HUES64 (cell line): Measurements from ENCODE around the gene GRAMD1B.
"Not testable (repeated sequence)": the region's sequence is repeated elsewhere in the genome, so short reads cannot be mapped to it uniquely, and the experiment has no call there.

Experiments used
- H3K27ac ChIP-seq: 2 replicates; pipeline ENCODE4 v1.7.0; 2013; ENCODE audit warnings: low read depth, low read length, inconsistent platforms
- H3K27me3 ChIP-seq: 2 replicates; pipeline ENCODE4 v1.6.1; 2013; ENCODE audit warnings: mild to moderate bottlenecking, low read length; ENCODE audit not compliant: insufficient read depth
- H3K36me3 ChIP-seq: 2 replicates; pipeline ENCODE4 v1.6.1; 2013; ENCODE audit warnings: mild to moderate bottlenecking, low read length; ENCODE audit not compliant: insufficient read depth
- H3K4me1 ChIP-seq: 2 replicates; pipeline ENCODE4 v1.6.1; 2013; ENCODE audit warnings: mild to moderate bottlenecking, low read length, moderate library complexity; ENCODE audit not compliant: insufficient read depth
- H3K4me3 ChIP-seq: 2 replicates; pipeline ENCODE4 v1.5.1; 2013; ENCODE audit warnings: mild to moderate bottlenecking, low read length, moderate library complexity
- H3K9ac ChIP-seq: 2 replicates; pipeline ENCODE4 v1.6.1; 2013; ENCODE audit warnings: mild to moderate bottlenecking, low read depth, low read length
- H3K9me3 ChIP-seq: 2 replicates; pipeline ENCODE4 v1.6.1; 2013; ENCODE audit warnings: low read depth, low read length; ENCODE audit not compliant: insufficient read depth
- WGBS: fragments of 150-250, 120-280 bp; methylation state at CpG from one replicate; pipeline ENCODE4 v1.1.7; 2013; ENCODE audit warnings: missing lambda C conversion rate; 5-methylcytosine and 5-hydroxymethylcytosine counted together

The GRAMD1B gene

GRCh38 chr11:123494195-123495050 lies 64.4 kb downstream of the GRAMD1B start:
- H3K4me1 ChIP-seq = peaks cover 45% of the 10 kb centered on the region
- peak overlapping the region; percentile 3; the same call in 1 of the 2 replicates for H3K4me3 ChIP-seq
- no peaks in the 10 kb centered on the region for H3K27me3 ChIP-seq
- no peaks in the 10 kb centered on the region for H3K9me3 ChIP-seq
- no peaks in the 10 kb centered on the region for H3K36me3 ChIP-seq
- WGBS = 42% methylated on average over 6 of the region's 6 CpGs
- peak overlapping the region; percentile 79 for H3K27ac ChIP-seq
- peak overlapping the region; percentile 37; the same call in 1 of the 2 replicates for H3K9ac ChIP-seq

DNA sequence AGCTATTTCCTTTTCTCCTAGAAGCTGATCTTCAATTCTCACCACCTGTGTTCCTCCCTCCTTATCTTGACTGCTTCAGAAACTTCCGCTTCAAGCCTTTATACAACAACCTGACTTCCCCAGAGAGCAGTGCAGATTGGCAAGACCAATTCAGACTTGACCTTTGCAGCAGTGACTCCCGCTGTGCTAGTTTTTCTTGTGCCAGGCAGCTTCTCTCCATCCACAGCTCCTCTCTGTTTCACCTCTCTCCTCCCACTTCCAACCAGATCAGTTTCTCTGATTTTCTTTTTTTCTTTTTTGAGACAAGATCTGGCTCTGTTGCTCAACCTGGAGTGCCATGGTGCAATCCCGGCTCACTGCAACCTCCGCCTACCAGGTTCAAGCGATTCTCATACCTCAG lies 74.3 kb downstream of the GRAMD1B start:
- Histone ChIP-seq H3K9me3 (no peaks in the 10 kb centered on the region), H3K27me3 (no peaks in the 10 kb centered on the region), H3K4me1 (peaks cover 19% of the 10 kb centered on the region), H3K27ac (no peak overlapping the region), H3K9ac (no peak overlapping the region), H3K4me3 (no peak overlapping the region), H3K36me3 (no peaks in the 10 kb centered on the region)
- 89% methylated on average over 5 of the region's 5 CpGs for WGBS

DNA sequence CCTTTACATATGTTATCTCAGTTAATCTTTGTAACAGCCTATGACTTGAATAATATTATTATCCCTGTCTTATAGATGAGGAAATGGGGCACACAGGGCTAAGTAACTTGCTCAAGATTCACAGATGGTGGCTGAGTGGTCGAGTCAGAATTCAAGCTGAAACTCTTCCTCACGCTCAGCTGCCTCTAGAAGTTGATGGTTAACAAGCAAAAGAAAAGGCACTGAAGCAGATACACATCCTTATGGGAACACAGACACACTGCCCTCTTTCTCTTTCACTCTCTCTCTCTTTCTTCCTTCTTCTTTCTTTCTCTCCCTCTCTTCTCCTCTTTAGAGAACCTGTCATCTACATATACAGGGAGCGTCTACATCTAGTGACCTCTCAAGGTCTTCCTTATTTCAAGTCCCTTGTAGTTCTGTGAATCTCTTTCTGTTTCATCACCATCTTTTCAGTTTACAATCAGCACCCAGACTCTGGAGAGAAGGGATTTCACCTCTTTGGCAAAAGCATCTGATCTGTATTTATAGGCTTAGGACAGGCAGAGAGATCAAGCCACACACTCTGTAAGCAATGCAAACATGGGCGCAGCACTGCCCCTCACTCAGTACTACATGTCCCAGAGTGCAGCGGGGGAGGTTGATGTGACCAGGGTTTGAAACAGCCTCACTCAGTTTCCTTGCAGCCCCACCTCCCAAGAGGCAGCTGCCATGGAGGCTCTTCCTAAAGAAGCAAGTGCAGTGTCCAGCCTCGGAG lies 75.7 kb downstream of the GRAMD1B start:
- Histone ChIP-seq H3K4me3 (no peak overlapping the region), H3K9ac (no peak overlapping the region), H3K36me3 (no peaks in the 10 kb centered on the region), H3K27ac (no peak overlapping the region), H3K4me1 (peaks cover 28% of the 10 kb centered on the region), H3K27me3 (no peaks in the 10 kb centered on the region), H3K9me3 (no peaks in the 10 kb centered on the region)
- WGBS = 68% methylated on average over 6 of the region's 6 CpGs

DNA sequence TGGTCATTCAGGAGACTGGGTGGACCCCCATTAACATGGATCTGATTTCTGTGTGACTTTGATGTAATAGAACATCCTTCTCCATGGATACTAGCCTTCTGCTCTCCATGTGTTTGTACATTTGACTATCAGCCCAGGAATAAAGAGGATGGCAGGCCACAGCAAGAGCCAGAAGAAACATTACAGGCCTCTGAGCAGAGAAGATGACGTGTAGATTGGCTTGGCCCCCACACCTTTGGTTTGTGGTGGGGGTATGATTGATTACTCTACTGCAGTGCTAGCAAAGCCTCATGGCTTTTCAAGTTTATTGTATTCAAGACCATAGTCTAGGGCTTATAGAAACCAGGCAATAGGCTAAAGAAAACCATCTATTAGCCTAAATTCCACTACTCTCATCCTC lies 77.0 kb downstream of the GRAMD1B start:
- no peaks in the 10 kb centered on the region for H3K27me3 ChIP-seq
- no peak overlapping the region for H3K4me3 ChIP-seq
- H3K4me1 ChIP-seq = peaks cover 36% of the 10 kb centered on the region
- H3K36me3 ChIP-seq = no peaks in the 10 kb centered on the region
- no peak overlapping the region for H3K27ac ChIP-seq
- no peaks in the 10 kb centered on the region for H3K9me3 ChIP-seq
- no peak overlapping the region for H3K9ac ChIP-seq
- WGBS = 81% methylated on average over 1 of the region's 1 CpG

GRCh38 chr11:123509737-123510578 lies 79.9 kb downstream of the GRAMD1B start:
- Histone ChIP-seq H3K27me3 (no peaks in the 10 kb centered on the region), H3K27ac (no peak overlapping the region), H3K9ac (no peak overlapping the region), H3K4me3 (no peak overlapping the region), H3K4me1 (peaks cover 36% of the 10 kb centered on the region), H3K36me3 (no peaks in the 10 kb centered on the region), H3K9me3 (no peaks in the 10 kb centered on the region)
- 66% methylated on average over 18 of the region's 18 CpGs for WGBS

- H3K27ac ChIP-seq = no peak overlapping the region
- no peaks in the 10 kb centered on the region for H3K36me3 ChIP-seq
- H3K27me3 ChIP-seq = no peaks in the 10 kb centered on the region
- no peaks in the 10 kb centered on the region for H3K9me3 ChIP-seq
- H3K4me1 ChIP-seq = peaks cover 32% of the 10 kb centered on the region
- 93% methylated on average over 13 of the region's 13 CpGs for WGBS
- H3K4me3 ChIP-seq = no peak overlapping the region
- no peak overlapping the region for H3K9ac ChIP-seq
Measured at GRCh38 chr11:123510579-123510905, 80.5 kb downstream of the GRAMD1B start.

DNA sequence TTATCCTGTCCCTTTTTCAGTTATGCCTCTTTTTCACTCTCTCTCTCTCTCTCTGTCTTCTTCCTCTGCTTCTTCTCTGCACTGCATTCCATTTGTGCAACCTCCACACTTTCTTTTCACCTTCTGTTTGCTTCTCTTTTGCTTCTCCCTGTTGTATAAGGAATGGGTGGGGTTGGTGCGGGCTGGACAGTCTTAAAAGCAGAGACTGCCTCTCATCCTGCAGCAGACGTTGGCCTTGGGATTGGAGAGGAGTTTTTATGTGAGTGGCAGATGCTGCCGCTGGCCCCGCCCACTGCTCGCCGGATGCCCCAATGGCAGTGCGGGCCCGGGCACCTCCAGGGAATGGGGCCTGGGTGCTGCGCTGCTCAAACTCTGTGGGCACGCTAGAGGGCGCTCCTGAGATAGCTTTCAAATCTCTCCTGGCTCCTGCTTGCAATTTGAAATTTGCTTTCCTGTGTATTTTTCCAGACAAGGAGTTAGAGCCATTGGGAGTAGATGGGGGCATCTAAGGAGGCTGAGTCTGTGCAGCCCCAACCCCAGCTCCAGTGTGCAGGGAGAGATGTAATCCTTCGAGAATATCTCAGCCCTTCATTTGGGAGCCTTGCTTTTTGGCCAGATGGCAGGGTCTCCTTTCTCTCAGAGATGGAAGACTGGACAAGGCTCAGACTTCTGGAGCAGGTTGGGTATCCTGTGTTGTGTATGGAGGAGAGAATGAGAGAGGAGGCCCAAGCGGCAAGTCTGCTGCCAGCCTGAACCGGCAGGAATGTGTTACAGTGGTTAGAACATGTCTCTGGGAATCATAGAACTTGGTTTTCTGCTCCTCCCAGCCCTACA lies 81.2 kb downstream of the GRAMD1B start:
- Histone ChIP-seq H3K27me3 (no peaks in the 10 kb centered on the region), H3K27ac (no peak overlapping the region), H3K36me3 (no peaks in the 10 kb centered on the region), H3K4me3 (no peak overlapping the region), H3K4me1 (peaks cover 25% of the 10 kb centered on the region), H3K9ac (no peak overlapping the region), H3K9me3 (no peaks in the 10 kb centered on the region)
- 20% methylated on average over 14 of the region's 14 CpGs for WGBS

DNA sequence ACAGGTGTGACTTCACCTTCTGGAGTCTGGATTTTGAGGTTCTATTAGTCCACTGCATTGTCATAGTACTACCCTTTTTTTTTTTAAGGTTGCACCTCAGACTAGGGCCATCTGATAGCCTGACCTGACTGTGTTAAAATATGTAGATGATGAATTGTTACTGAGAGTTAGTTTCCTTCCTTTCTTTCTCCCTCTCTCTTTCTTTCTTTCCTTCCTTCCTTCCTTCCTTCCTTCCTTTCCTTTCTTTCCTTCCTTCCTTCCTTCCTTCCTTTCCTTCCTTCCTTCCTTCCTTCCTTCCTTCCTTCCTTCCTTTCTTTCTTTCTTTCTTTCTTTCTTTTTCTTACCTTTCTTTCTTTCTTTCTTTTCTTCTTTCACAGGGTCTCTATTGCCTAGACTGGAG lies 83.2 kb downstream of the GRAMD1B start:
- H3K9ac ChIP-seq, H3K27me3 ChIP-seq, H3K9me3 ChIP-seq, H3K4me3 ChIP-seq, H3K27ac ChIP-seq, H3K36me3 ChIP-seq: not testable (repeated sequence)
- H3K4me1 ChIP-seq = peaks cover 27% of the 10 kb centered on the region

DNA sequence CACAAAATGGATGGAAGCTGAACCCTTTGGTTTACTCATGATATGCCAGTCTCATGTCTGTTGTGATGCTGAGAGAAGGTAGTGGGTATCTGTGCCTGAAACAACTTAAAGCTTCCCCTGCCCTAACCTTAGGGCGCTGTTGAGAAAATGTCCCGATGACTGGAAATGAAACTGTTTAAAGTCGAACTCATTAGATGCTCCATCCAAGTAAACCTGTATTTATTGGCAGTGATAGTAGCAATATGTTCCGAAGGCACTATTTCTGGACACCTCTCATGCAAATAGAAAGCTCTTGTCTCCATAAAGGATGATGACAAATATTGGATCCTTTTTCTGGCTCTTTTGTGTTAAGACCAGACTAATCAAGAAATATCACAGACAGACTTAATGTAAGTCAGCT lies 86.2 kb downstream of the GRAMD1B start:
- Histone ChIP-seq H3K4me1 (peaks cover 30% of the 10 kb centered on the region), H3K9ac (no peak overlapping the region), H3K9me3 (no peaks in the 10 kb centered on the region), H3K27ac (no peak overlapping the region), H3K36me3 (no peaks in the 10 kb centered on the region), H3K27me3 (no peaks in the 10 kb centered on the region), H3K4me3 (no peak overlapping the region)
- WGBS = 98% methylated on average over 4 of the region's 4 CpGs

- Histone ChIP-seq H3K4me3 (no peak overlapping the region), H3K27ac (no peak overlapping the region)
Measured at GRCh38 chr11:123517559-123518364, 87.7 kb downstream of the GRAMD1B start.

More at GRCh38 chr11:123517559-123518364, 87.7 kb downstream of the GRAMD1B start:
- Histone ChIP-seq H3K36me3 (no peaks in the 10 kb centered on the region), H3K4me1 (peaks cover 31% of the 10 kb centered on the region), H3K9me3 (no peaks in the 10 kb centered on the region), H3K9ac (no peak overlapping the region), H3K27me3 (no peaks in the 10 kb centered on the region)
- 86% methylated on average over 17 of the region's 17 CpGs for WGBS
